GM12872 (cell line): Measurements from ENCODE around the gene CHMP3.

Experiments used
- CTCF ChIP-seq: IDR thresholded peaks from 3 replicates; pipeline ENCODE4 v1.5.1; 2011; ENCODE audit warnings: low read depth, mild to moderate bottlenecking, low read length, moderate library complexity; ENCODE audit not compliant: insufficient read depth

The CHMP3 gene

GRCh38 chr2:86562922-86563649 lies at the start of gene CHMP3:
TSS of gene CHMP3 (minus strand) at chr2:86563443. CDS start at chr2:86563348, 95 bp downstream.
- TF ChIP-seq CTCF = no peak

- no peak for TF ChIP-seq CTCF
These were observed 47.6 kb upstream of the CHMP3 start for GRCh38 chr2:86610871-86611270.

- TF ChIP-seq CTCF = no peak
These were observed 45.7 kb upstream of the CHMP3 start for GRCh38 chr2:86608832-86609410.

GRCh38 chr2:86603905-86604304 lies 40.7 kb upstream of the CHMP3 start:
- TF ChIP-seq CTCF = no peak

- TF ChIP-seq CTCF = no peak
These were observed 35.7 kb upstream of the CHMP3 start for GRCh38 chr2:86598966-86599365.

GRCh38 chr2:86596118-86596517 lies 32.9 kb upstream of the CHMP3 start:
- no peak for TF ChIP-seq CTCF

- TF ChIP-seq CTCF = no peak
These were observed 30.0 kb upstream of the CHMP3 start for GRCh38 chr2:86593266-86593665.
